Renal cortex interstitium (tissue), 11 donors: Measurements from ENCODE around the gene CD82. TPM values are rescaled to one million over a fixed set of nuclear protein-coding genes. Genes with fewer than 3 reads are reported as not detected.
"Not testable (repeated sequence)": the region's sequence is repeated elsewhere in the genome, so short reads cannot be mapped to it uniquely, and the experiment has no call there.

Experiments used
- DNase-seq, 11 donors: peaks; one replicate each; pipeline ENCODE4 v3.0.0-alpha.2; 2013; ENCODE audit warnings: low read depth in 9 of 11, low spot score in 4 of 11; ENCODE audit errors: extremely low read depth in 1 of 11
- polyA plus RNA-seq, 3 donors: library from polyadenylated mRNA; unstranded; fragments of 120-200 nt; gene quantifications; one replicate each; pipeline ENCODE4 v1.2.1, GENCODE V29; 2013; ENCODE audit not compliant: insufficient read length in 3 of 3

CD82 gene
- polyA plus RNA-seq, 3 donors: 7.8 to 15.0 (median 13.8) TPM

GRCh38 chr11:44634401-44635281 is 69.2 kb downstream of the CD82 start:
- DNase-seq: peak; percentile 50 to 87 (median 77)

GRCh38 chr11:44637487-44637886 is 72.0 kb downstream of the CD82 start:
- no peak for DNase-seq

- no peak for DNase-seq
Measured at GRCh38 chr11:44638032-44638431, 72.6 kb downstream of the CD82 start.

GRCh38 chr11:44643217-44643616 is 77.8 kb downstream of the CD82 start:
- DNase-seq: no peak

- DNase-seq: no peak
Measured at GRCh38 chr11:44645827-44646226, 80.4 kb downstream of the CD82 start.

- DNase-seq: not testable (repeated sequence)
Measured at GRCh38 chr11:44647255-44647955, 81.9 kb downstream of the CD82 start.

- no peak for DNase-seq
Measured at GRCh38 chr11:44648109-44648508, 82.6 kb downstream of the CD82 start.

- no peak for DNase-seq
Measured at GRCh38 chr11:44651535-44652155, 86.2 kb downstream of the CD82 start.

- no peak for DNase-seq
Measured at GRCh38 chr11:44652901-44653644, 87.6 kb downstream of the CD82 start.

- DNase-seq: no peak
Measured at GRCh38 chr11:44654057-44654456, 88.6 kb downstream of the CD82 start.

GRCh38 chr11:44654596-44654995 is 89.1 kb downstream of the CD82 start:
- no peak for DNase-seq

GRCh38 chr11:44657836-44658505 is 92.5 kb downstream of the CD82 start:
- no peak for DNase-seq

- DNase-seq: no peak
Measured at GRCh38 chr11:44658506-44658850, 93.0 kb downstream of the CD82 start.

- DNase-seq: no peak
Measured at GRCh38 chr11:44659641-44660040, 94.2 kb downstream of the CD82 start.

- DNase-seq: not testable (repeated sequence)
Measured at GRCh38 chr11:44660535-44660934, 95.1 kb downstream of the CD82 start.

- DNase-seq: no peak
Measured at GRCh38 chr11:44661311-44661717, 95.9 kb downstream of the CD82 start.
